Thyroid gland (tissue), 4 donors: Measurements from ENCODE around the gene LMTK3. TPM values are rescaled to one million over a fixed set of nuclear protein-coding genes. Genes with fewer than 3 reads are reported as not detected.

Experiments used
- DNase-seq, 2 donors: peaks; one replicate each; pipeline ENCODE4 v3.0.0-alpha.2; 2019
- H3K27ac ChIP-seq, 3 donors: fragments of 200-600 bp; sonication (generic); 1 replicate in 2 of 3; 2 replicates in 1 of 3; pipeline ENCODE4 v1.5.1; 2016 to 2019; ENCODE audit warnings: mild to moderate bottlenecking in 1 of 3, moderate library complexity in 1 of 3
- H3K27me3 ChIP-seq: fragments of 200-600 bp; sonication (generic); one replicate; pipeline ENCODE4 v1.5.1; 2019
- H3K36me3 ChIP-seq, 2 donors: fragments of 200-600 bp; sonication (generic); one replicate each; pipeline ENCODE4 v1.5.1; 2016 to 2019
- H3K4me1 ChIP-seq, 2 donors: fragments of 200-600 bp; sonication (generic); one replicate each; pipeline ENCODE4 v1.5.1; 2017 to 2019
- H3K4me3 ChIP-seq, 3 donors: fragments of 200-600 bp; sonication (generic); replicated peaks in 1 of 3; 1 replicate in 2 of 3; 2 replicates in 1 of 3; pipeline ENCODE4 v1.5.1; 2016; ENCODE audit warnings: mild to moderate bottlenecking in 1 of 3
- H3K9me3 ChIP-seq: fragments of 200-600 bp; sonication (generic); one replicate; pipeline ENCODE4 v1.5.1; 2017
- POLR2A ChIP-seq, 2 donors: fragments of 450-650 bp; IDR thresholded peaks; one replicate each; pipeline ENCODE4 v1.6.1; 2017; ENCODE audit warnings: antibody characterized with exemption in 2 of 2, mild to moderate bottlenecking in 2 of 2, moderate library complexity in 1 of 2
- WGBS, 2 donors: methylation state at CpG; one replicate each; pipeline ENCODE4 v1.1.5; 2017; 5-methylcytosine and 5-hydroxymethylcytosine counted together
- intact Hi-C: fragments of 100-400 bp; cut with DNase I; formaldehyde crosslinking; loops from one replicate; pipeline ENCODE4 v1.15.1; 2023
- total RNA-seq, 4 donors: library from RNA; depleted of rRNA; stranded (reverse); fragments of >200 nt; gene quantifications; one replicate each; pipeline ENCODE4 v1.2.3, GENCODE V29; 2016
- TF ChIP-seq, protein P1 (sequence below), 6 experiments: fragments of 200-600 bp in 3 of 6; fragments of 450-650 bp in 3 of 6; sonication (generic) in 3 of 6; IDR thresholded peaks; one replicate each; pipeline ENCODE4 v1.5.1; 2016 to 2019; ENCODE audit warnings: antibody characterized with exemption in 6 of 6, mild to moderate bottlenecking in 2 of 6, inconsistent platforms in 1 of 6, moderate library complexity in 1 of 6

The LMTK3 gene
- total RNA-seq, 4 donors from 2014 or later: 3.0 to 7.1 (median 4.6) TPM

DNA sequence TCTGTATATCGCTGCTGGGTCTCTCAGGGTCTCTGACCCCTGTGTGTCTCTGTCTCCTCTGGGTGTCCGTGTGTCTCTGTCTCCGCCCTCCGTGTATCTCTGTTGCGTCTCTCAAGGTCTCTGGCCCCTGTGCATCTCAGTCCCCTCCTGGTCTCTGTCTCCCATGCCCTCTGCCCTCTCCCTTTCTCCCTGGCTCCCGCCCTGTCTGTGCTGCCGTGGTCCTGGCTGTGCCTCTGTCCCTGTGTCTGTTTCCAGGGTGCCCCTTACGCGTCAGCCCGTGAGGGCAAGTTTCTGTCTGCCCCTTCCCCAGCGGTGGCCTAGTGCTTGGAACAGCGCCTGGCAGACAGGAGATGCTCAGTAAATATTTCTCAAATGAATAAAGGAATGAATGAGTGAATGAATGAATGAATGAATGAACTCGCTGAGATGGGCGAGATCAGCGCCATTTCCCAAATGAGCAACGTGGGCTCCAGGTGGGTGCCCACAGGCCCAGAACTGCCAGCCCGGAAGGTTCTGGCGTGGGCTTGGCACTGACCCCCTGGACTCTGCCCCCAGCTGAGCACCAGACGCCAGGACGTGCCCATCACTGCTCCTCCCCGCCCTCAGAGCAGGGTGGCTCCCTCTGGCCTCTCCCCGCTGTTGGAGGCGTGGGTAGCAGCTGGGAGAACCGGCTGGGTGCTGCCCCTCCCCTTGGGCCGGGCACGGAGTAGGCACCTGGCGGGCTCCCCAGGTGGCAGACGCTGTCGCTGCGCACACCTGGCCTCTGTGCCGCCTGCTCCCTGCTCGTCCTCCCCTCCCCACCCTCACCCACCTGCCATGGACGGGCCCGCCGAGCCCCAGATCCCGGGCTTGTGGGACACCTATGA is 40.0 kb upstream of the LMTK3 start, which contains the start of gene SULT2B1:
TSS of gene SULT2B1 (plus strand) at position 736 of the 866 bp plus-strand sequence. CDS start at position 817, 81 bp downstream.
- DNase-seq: peak; percentile 62 to 81
- TF ChIP-seq, protein P1, sequence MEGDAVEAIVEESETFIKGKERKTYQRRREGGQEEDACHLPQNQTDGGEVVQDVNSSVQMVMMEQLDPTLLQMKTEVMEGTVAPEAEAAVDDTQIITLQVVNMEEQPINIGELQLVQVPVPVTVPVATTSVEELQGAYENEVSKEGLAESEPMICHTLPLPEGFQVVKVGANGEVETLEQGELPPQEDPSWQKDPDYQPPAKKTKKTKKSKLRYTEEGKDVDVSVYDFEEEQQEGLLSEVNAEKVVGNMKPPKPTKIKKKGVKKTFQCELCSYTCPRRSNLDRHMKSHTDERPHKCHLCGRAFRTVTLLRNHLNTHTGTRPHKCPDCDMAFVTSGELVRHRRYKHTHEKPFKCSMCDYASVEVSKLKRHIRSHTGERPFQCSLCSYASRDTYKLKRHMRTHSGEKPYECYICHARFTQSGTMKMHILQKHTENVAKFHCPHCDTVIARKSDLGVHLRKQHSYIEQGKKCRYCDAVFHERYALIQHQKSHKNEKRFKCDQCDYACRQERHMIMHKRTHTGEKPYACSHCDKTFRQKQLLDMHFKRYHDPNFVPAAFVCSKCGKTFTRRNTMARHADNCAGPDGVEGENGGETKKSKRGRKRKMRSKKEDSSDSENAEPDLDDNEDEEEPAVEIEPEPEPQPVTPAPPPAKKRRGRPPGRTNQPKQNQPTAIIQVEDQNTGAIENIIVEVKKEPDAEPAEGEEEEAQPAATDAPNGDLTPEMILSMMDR (IDR thresholded peaks at IDR 0.05): no peak
- no peak for TF ChIP-seq POLR2A (IDR thresholded peaks at IDR 0.05)
- 62 to 74% methylated on average over 21 to 27 of the region's 36 CpGs for WGBS, 2 donors
- H3K27ac ChIP-seq: no peak within 1 kb of the TSS
- H3K4me3 ChIP-seq: no peak within 1 kb of the TSS
- no peaks in the 10 kb centered on the region for H3K27me3 ChIP-seq
- no peaks in the 10 kb centered on the region for H3K9me3 ChIP-seq
- peaks cover 5 to 22% of the 10 kb centered on the region in 2 donors for H3K4me1 ChIP-seq
- no peaks in the 10 kb centered on the region for H3K36me3 ChIP-seq
- intact Hi-C loops: no loop called here

GRCh38 chr19:48549380-48549779 is 37.7 kb upstream of the LMTK3 start:
- WGBS, 2 donors: 75 to 80% methylated on average over 5 of the region's 5 CpGs
- no peaks in the 10 kb centered on the region for H3K9me3 ChIP-seq
- no peaks in the 10 kb centered on the region for H3K36me3 ChIP-seq
- TF ChIP-seq POLR2A (IDR thresholded peaks at IDR 0.05): no peak
- TF ChIP-seq, protein P1 (IDR thresholded peaks at IDR 0.05): no peak
- no peaks in the 10 kb centered on the region for H3K27me3 ChIP-seq
- H3K27ac ChIP-seq: no peak overlapping the region
- H3K4me3 ChIP-seq: no peak overlapping the region
- H3K4me1 ChIP-seq: peaks cover 5 to 16% of the 10 kb centered on the region in 2 donors
- intact Hi-C loops: no loop called here
- DNase-seq: no peak

GRCh38 chr19:48548253-48548911 is 36.7 kb upstream of the LMTK3 start:
- peaks cover 3 to 11% of the 10 kb centered on the region in 2 donors for H3K4me1 ChIP-seq
- intact Hi-C loops: no loop called here
- H3K36me3 ChIP-seq: no peaks in the 10 kb centered on the region
- no peaks in the 10 kb centered on the region for H3K27me3 ChIP-seq
- TF ChIP-seq, protein P1 (IDR thresholded peaks at IDR 0.05): no peak
- no peak for TF ChIP-seq POLR2A (IDR thresholded peaks at IDR 0.05)
- no peaks in the 10 kb centered on the region for H3K9me3 ChIP-seq
- WGBS, 2 donors: 95 to 97% methylated on average over 1 of the region's 1 CpG
- DNase-seq: no peak
- no peak overlapping the region for H3K4me3 ChIP-seq
- H3K27ac ChIP-seq: no peak overlapping the region

DNA sequence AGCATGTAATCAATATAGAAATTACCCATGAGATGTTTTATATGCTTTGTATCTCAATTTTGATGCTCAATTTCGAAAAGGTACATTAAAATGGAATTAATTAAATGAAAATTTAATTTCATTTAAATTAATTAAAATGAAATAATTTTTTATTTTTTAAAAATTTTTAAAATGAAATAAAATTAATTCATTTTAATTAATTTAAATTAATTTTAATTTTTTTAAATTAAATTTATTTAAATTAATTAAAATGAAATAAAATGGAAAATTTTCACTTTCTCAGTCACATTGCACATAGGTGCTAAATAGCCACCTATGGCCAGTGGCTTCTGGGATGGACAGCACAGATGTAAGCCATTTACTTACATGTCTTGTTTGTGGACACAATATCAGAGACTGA is 36.1 kb upstream of the LMTK3 start:
- H3K27me3 ChIP-seq: no peaks in the 10 kb centered on the region
- 77 to 89% methylated on average over 1 of the region's 1 CpG for WGBS, 2 donors
- H3K27ac ChIP-seq: no peak overlapping the region
- intact Hi-C loops: no loop called here
- H3K4me1 ChIP-seq: peaks cover 8 to 15% of the 10 kb centered on the region in 2 donors
- TF ChIP-seq POLR2A (IDR thresholded peaks at IDR 0.05): no peak
- TF ChIP-seq, protein P1 (IDR thresholded peaks at IDR 0.05): no peak
- H3K4me3 ChIP-seq: no peak overlapping the region
- no peaks in the 10 kb centered on the region for H3K9me3 ChIP-seq
- no peaks in the 10 kb centered on the region for H3K36me3 ChIP-seq
- DNase-seq: no peak
